WTC11 (cell line): ENCODE data around the gene MIXL1. TPM values are rescaled to one million over a fixed set of nuclear protein-coding genes. Genes with fewer than 3 reads are reported as not detected.

Experiments used
- ATAC-seq: fragments of 200-7000 bp; cut with Tn5 transposase; 2 replicates; pipeline ENCODE4 v1.10.0; 2021; ENCODE audit warnings: mild to moderate bottlenecking, moderate library complexity
- CTCF ChIA-PET: fragments of 300-600 bp; sonication (Branson Sonifier 250); formaldehyde crosslinking; loops from one replicate; lab custom pipeline; 2021; ENCODE audit warnings: antibody characterized with exemption; lab: Charles Lee
- POLR2A ChIA-PET: fragments of 350-600 bp; sonication (Branson Sonifier 250); formaldehyde crosslinking; loops from one replicate; lab custom pipeline; 2021; ENCODE audit warnings: antibody characterized with exemption; lab: Charles Lee
- DNase-seq: peaks from one replicate; pipeline ENCODE4 v3.0.0; 2021; ENCODE audit warnings: low spot score
- H3K27ac Mint-ChIP-seq: 2 replicates; pipeline ENCODE4 v1.8.0; 2021; ENCODE audit warnings: mixed read lengths
- H3K27me3 Mint-ChIP-seq: 2 replicates; pipeline ENCODE4 v1.8.0; 2021; ENCODE audit warnings: low read depth, mild to moderate bottlenecking, moderate library complexity, mixed read lengths
- H3K36me3 Mint-ChIP-seq: 2 replicates; pipeline ENCODE4 v1.8.0; 2021; ENCODE audit warnings: mixed read lengths
- H3K4me1 Mint-ChIP-seq: 2 replicates; pipeline ENCODE4 v1.8.0; 2022; ENCODE audit warnings: mixed read lengths
- H3K4me3 Mint-ChIP-seq: 2 replicates; pipeline ENCODE4 v1.8.0; 2021; ENCODE audit warnings: mild to moderate bottlenecking, moderate library complexity, mixed read lengths
- H3K9me3 Mint-ChIP-seq: 2 replicates; pipeline ENCODE4 v1.8.0; 2021; ENCODE audit warnings: mixed read lengths
- ATF2 ChIP-seq: sonication (generic); formaldehyde crosslinking; IDR thresholded peaks from 2 replicates; pipeline ENCODE4 v1.8.1; 2022; ENCODE audit warnings: low read depth, missing genetic modification reagents, borderline replicate concordance
- CBFB ChIP-seq: sonication (generic); formaldehyde crosslinking; IDR thresholded peaks from 2 replicates; pipeline ENCODE4 v1.8.1; 2022; ENCODE audit warnings: mild to moderate bottlenecking, low read depth, missing genetic modification reagents
- CDX4 ChIP-seq: fragments of 250-450 bp; sonication (Bioruptor Pico); IDR thresholded peaks from 2 replicates; pipeline ENCODE4 v1.9.0; 2021; ENCODE audit warnings: moderate library complexity, mild to moderate bottlenecking, inconsistent platforms, borderline replicate concordance
- CREB1 ChIP-seq: sonication (generic); formaldehyde crosslinking; IDR thresholded peaks from 2 replicates; pipeline ENCODE4 v1.8.0; 2023; ENCODE audit warnings: mild to moderate bottlenecking, missing genetic modification reagents
- CTCF ChIP-seq: fragments of 200-600 bp; IDR thresholded peaks from 2 replicates; pipeline ENCODE4 v1.8.0; 2022; ENCODE audit warnings: antibody characterized with exemption
- EMX1 ChIP-seq: fragments of 250-450 bp; sonication (Bioruptor Pico); IDR thresholded peaks from 2 replicates; pipeline ENCODE4 v1.8.0; 2021; ENCODE audit warnings: mild to moderate bottlenecking
- FOXK1 ChIP-seq: sonication (generic); formaldehyde crosslinking; IDR thresholded peaks from 2 replicates; pipeline ENCODE4 v1.8.0; 2022; ENCODE audit warnings: mild to moderate bottlenecking, moderate library complexity, missing genetic modification reagents
- GABPB1 ChIP-seq: sonication (generic); formaldehyde crosslinking; IDR thresholded peaks from 2 replicates; pipeline ENCODE4 v1.8.1; 2023; ENCODE audit warnings: mild to moderate bottlenecking, missing genetic modification reagents
- GTF2I ChIP-seq: fragments of 250-450 bp; sonication (Bioruptor Pico); conservative IDR thresholded peaks from 2 replicates; pipeline ENCODE4 v1.4.0; 2021; ENCODE audit warnings: mild to moderate bottlenecking
- IRF1 ChIP-seq: sonication (generic); formaldehyde crosslinking; IDR thresholded peaks from 2 replicates; pipeline ENCODE4 v1.8.0; 2023; ENCODE audit warnings: missing genetic modification reagents
- IRF2 ChIP-seq: sonication (generic); formaldehyde crosslinking; IDR thresholded peaks from 2 replicates; pipeline ENCODE4 v1.8.0; 2022; ENCODE audit warnings: low read depth, missing genetic modification reagents, borderline replicate concordance
- NFATC4 ChIP-seq: fragments of 250-450 bp; sonication (Bioruptor Pico); IDR thresholded peaks from 2 replicates; pipeline ENCODE4 v1.9.0; 2021; ENCODE audit warnings: mild to moderate bottlenecking
- NFYB ChIP-seq: sonication (generic); formaldehyde crosslinking; conservative IDR thresholded peaks from 2 replicates; pipeline ENCODE4 v1.8.0; 2022; ENCODE audit warnings: low read depth, missing genetic modification reagents
- TEAD4 ChIP-seq: sonication (generic); formaldehyde crosslinking; IDR thresholded peaks from 2 replicates; pipeline ENCODE4 v1.8.0; 2022; ENCODE audit warnings: mild to moderate bottlenecking, missing genetic modification reagents
- ZNF121 ChIP-seq: sonication (generic); formaldehyde crosslinking; IDR thresholded peaks from 2 replicates; pipeline ENCODE4 v1.8.0; 2023; ENCODE audit warnings: missing genetic modification reagents
- ZNF317 ChIP-seq: sonication (generic); formaldehyde crosslinking; IDR thresholded peaks from 2 replicates; pipeline ENCODE4 v1.8.1; 2023; ENCODE audit warnings: low read depth, mild to moderate bottlenecking, moderate library complexity, missing genetic modification reagents, borderline replicate concordance
- ZNF532 ChIP-seq: fragments of 250-450 bp; sonication (Bioruptor Pico); IDR thresholded peaks from 2 replicates; pipeline ENCODE4 v1.9.0; 2021; ENCODE audit warnings: mild to moderate bottlenecking, borderline replicate concordance
- ZNF671 ChIP-seq: fragments of 250-450 bp; sonication (Bioruptor Pico); IDR thresholded peaks from 2 replicates; pipeline ENCODE4 v1.8.0; 2021; ENCODE audit warnings: mild to moderate bottlenecking
- total RNA-seq: library from RNA; stranded (reverse); gene quantifications from 3 replicates; pipeline ENCODE4 v1.2.3, GENCODE V29; 2021

Gene MIXL1
- total RNA-seq, 1 experiment from 2014 or later, result 6.4 TPM

- TF ChIP-seq CTCF, result no peak
- TF ChIP-seq NFATC4 (CRISPR knock-in tag), result no peak
- no peak for TF ChIP-seq FOXK1 (CRISPR knock-in tag)
- no peak for TF ChIP-seq GABPB1 (CRISPR knock-in tag)
- no peak for TF ChIP-seq CDX4 (CRISPR knock-in tag)
- no peak for TF ChIP-seq EMX1 (CRISPR knock-in tag)
- TF ChIP-seq ZNF671 (CRISPR knock-in tag), result no peak
- TF ChIP-seq IRF2 (CRISPR knock-in tag), result no peak
These were observed 25.3 kb downstream of the MIXL1 start (continued) for GRCh38 chr1:226248796-226249195.

DNA sequence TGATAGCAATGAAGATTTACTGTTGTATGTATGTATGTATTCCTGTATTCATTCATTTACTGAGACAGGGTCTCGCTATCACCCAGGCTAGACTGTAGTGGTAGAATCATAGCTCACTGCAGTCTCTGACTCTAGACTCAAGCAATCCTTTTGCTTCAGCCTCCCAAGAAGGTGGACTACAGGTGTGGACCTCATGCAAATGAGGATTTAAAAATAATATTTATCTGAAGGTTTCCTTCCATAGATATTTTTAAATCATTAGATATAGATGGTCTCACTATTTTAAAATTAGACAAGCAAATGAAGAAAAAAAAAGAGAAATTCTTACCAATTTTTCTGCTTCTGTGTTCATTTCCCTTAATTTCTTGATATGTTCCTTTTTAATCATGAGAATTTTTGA is 27.0 kb downstream of the MIXL1 start:
- no peak for ATAC-seq

More for the DNA sequence above, 27.0 kb downstream of the MIXL1 start:
- Mint-ChIP-seq H3K9me3 (no peaks in the 10 kb centered on the region), H3K4me1 (no peaks in the 10 kb centered on the region), H3K27ac (no peak overlapping the region), H3K36me3 (peaks cover 19% of the 10 kb centered on the region), H3K27me3 (no peaks in the 10 kb centered on the region), H3K4me3 (no peak overlapping the region)
- ChIA-PET POLR2A (no interaction called here), CTCF (no interaction called here)
- DNase-seq, result no peak
- TF ChIP-seq TEAD4 (CRISPR knock-in tag) (no peak), NFYB (no peak), CREB1 (CRISPR knock-in tag) (no peak), ZNF121 (CRISPR knock-in tag) (no peak), GTF2I (CRISPR knock-in tag) (no peak), CBFB (CRISPR knock-in tag) (no peak), ATF2 (CRISPR knock-in tag) (no peak), ZNF532 (CRISPR knock-in tag) (no peak), IRF1 (CRISPR knock-in tag) (no peak), ZNF317 (no peak)
